Neuronal stem cell (in vitro differentiated cells): Measurements from ENCODE around the gene CD55.

ENCODE experiments used
- DNase-seq: peaks from one replicate; pipeline ENCODE4 v3.0.0-alpha.2; 2013; ENCODE audit warnings: low spot score
- H2AFZ ChIP-seq: one replicate; pipeline ENCODE4 v1.6.1; 2013; ENCODE audit warnings: mild to moderate bottlenecking, low read length, inconsistent platforms
- H2AK5ac ChIP-seq: 2 replicates; pipeline ENCODE4 v1.6.1; 2013; ENCODE audit warnings: low read depth, mild to moderate bottlenecking, inconsistent platforms, low read length, moderate library complexity, mixed read lengths
- H2BK120ac ChIP-seq: 2 replicates; pipeline ENCODE4 v1.6.1; 2013; ENCODE audit warnings: low read depth, mild to moderate bottlenecking, inconsistent platforms, low read length, moderate library complexity, mixed read lengths
- H2BK12ac ChIP-seq: one replicate; pipeline ENCODE4 v1.6.1; 2013; ENCODE audit warnings: low read length, inconsistent platforms
- H2BK15ac ChIP-seq: 2 replicates; pipeline ENCODE4 v1.6.1; 2013; ENCODE audit warnings: mild to moderate bottlenecking, low read length, inconsistent platforms, mixed read lengths
- H2BK5ac ChIP-seq: one replicate; pipeline ENCODE4 v1.6.1; 2013; ENCODE audit warnings: inconsistent platforms, mild to moderate bottlenecking, low read length, moderate library complexity
- H3K14ac ChIP-seq: one replicate; pipeline ENCODE4 v1.6.1; 2013; ENCODE audit warnings: low read length, inconsistent platforms
- H3K18ac ChIP-seq: 2 replicates; pipeline ENCODE4 v1.6.1; 2013; ENCODE audit warnings: low read length, inconsistent platforms
- H3K23ac ChIP-seq: 2 replicates; pipeline ENCODE4 v1.6.1; 2013; ENCODE audit warnings: low read depth, mild to moderate bottlenecking, mixed read lengths, low read length, inconsistent platforms; ENCODE audit not compliant: poor library complexity
- H3K27ac ChIP-seq: replicated peaks from 3 replicates; pipeline ENCODE4 v1.5.1; 2013; ENCODE audit warnings: low read length, inconsistent platforms
- H3K27me3 ChIP-seq, 3 experiments: 2 replicates each; pipeline ENCODE4 v1.6.1; 2013; ENCODE audit warnings: low read length in 3 of 3, mild to moderate bottlenecking in 2 of 3, inconsistent platforms in 1 of 3, low read depth in 1 of 3, mixed read lengths in 1 of 3, moderate library complexity in 1 of 3; ENCODE audit not compliant: control insufficient read depth in 3 of 3, insufficient read depth in 3 of 3
- H3K36me3 ChIP-seq, 2 donors: replicated peaks in 1 of 2; 2 replicates each; pipeline ENCODE4 v1.6.1; 2013; ENCODE audit warnings: low read length in 2 of 2; ENCODE audit not compliant: control insufficient read depth in 2 of 2, insufficient read depth in 2 of 2
- H3K4ac ChIP-seq: 2 replicates; pipeline ENCODE4 v1.6.1; 2013; ENCODE audit warnings: inconsistent platforms, mild to moderate bottlenecking, low read length, moderate library complexity
- H3K4me1 ChIP-seq, 2 donors: 1 replicate in 1 of 2; 2 replicates in 1 of 2; pipeline ENCODE4 v1.6.1; 2013; ENCODE audit warnings: low read length in 2 of 2, low read depth in 1 of 2; ENCODE audit not compliant: control insufficient read depth in 2 of 2, insufficient read depth in 1 of 2
- H3K4me2 ChIP-seq: one replicate; pipeline ENCODE4 v1.6.1; 2013; ENCODE audit warnings: mild to moderate bottlenecking, low read length, inconsistent platforms; ENCODE audit not compliant: insufficient read depth, poor library complexity, severe bottlenecking
- H3K4me3 ChIP-seq, 2 donors: 2 replicates each; pipeline ENCODE4 v1.5.1; 2013; ENCODE audit warnings: low read length in 2 of 2, mild to moderate bottlenecking in 2 of 2, inconsistent platforms in 1 of 2, moderate library complexity in 1 of 2
- H3K79me1 ChIP-seq: one replicate; pipeline ENCODE4 v1.6.1; 2013; ENCODE audit warnings: low read depth, mild to moderate bottlenecking, inconsistent platforms, low read length, moderate library complexity
- H3K9ac ChIP-seq: one replicate; pipeline ENCODE4 v1.6.1; 2013; ENCODE audit warnings: mild to moderate bottlenecking, low read depth, low read length, inconsistent platforms; ENCODE audit not compliant: poor library complexity
- H3K9me3 ChIP-seq, 2 donors: replicated peaks in 1 of 2; 2 replicates each; pipeline versions ENCODE3 to v1.6.1; 2013; ENCODE audit warnings: low read length in 2 of 2, mild to moderate bottlenecking in 2 of 2, inconsistent platforms in 1 of 2, low read depth in 1 of 2, mixed read lengths in 1 of 2, moderate library complexity in 1 of 2; ENCODE audit not compliant: control insufficient read depth in 2 of 2, insufficient read depth in 1 of 2
- H4K8ac ChIP-seq: one replicate; pipeline ENCODE4 v1.6.1; 2013; ENCODE audit warnings: low read depth, mild to moderate bottlenecking, inconsistent platforms, low read length, moderate library complexity
- H4K91ac ChIP-seq: one replicate; pipeline ENCODE4 v1.6.1; 2013; ENCODE audit warnings: low read length, low read depth, mild to moderate bottlenecking, inconsistent platforms; ENCODE audit not compliant: poor library complexity
- WGBS, 2 donors: extraction: QIAGEN DNeasy Blood & Tissue Kit; methylation state at CpG; one replicate each; pipeline ENCODE4 v1.1.7; 2013; ENCODE audit warnings: missing lambda C conversion rate in 2 of 2, mixed read lengths in 1 of 2; ENCODE audit not compliant: insufficient read length in 2 of 2, insufficient replicate concordance in 1 of 2; ENCODE audit errors: extremely low coverage in 2 of 2; 5-methylcytosine and 5-hydroxymethylcytosine counted together

Gene CD55

GRCh38 chr1:207311888-207312603 lies 9.4 kb upstream of the CD55 start:
- no peak overlapping the region for H3K9ac ChIP-seq
- no peak overlapping the region for H3K4me2 ChIP-seq
- H2BK120ac ChIP-seq = no peak overlapping the region
- H3K27ac ChIP-seq = no peak overlapping the region
- H3K36me3 ChIP-seq = no peaks in the 10 kb centered on the region
- H2BK12ac ChIP-seq = no peak overlapping the region
- no peak for DNase-seq
- no peak overlapping the region for H3K18ac ChIP-seq
- no peak overlapping the region for H3K4me3 ChIP-seq
- no peak overlapping the region for H2BK5ac ChIP-seq
- H3K23ac ChIP-seq = no peak overlapping the region
- WGBS, 2 donors = no CpG with 5 or more reads among the region's 3 CpGs
- no peak overlapping the region for H3K4ac ChIP-seq
- no peak overlapping the region for H4K8ac ChIP-seq
- no peak overlapping the region for H2AK5ac ChIP-seq
- no peak overlapping the region for H3K14ac ChIP-seq
- peaks cover 0 to 2% of the 10 kb centered on the region in 2 donors for H3K9me3 ChIP-seq
- no peak overlapping the region for H2AFZ ChIP-seq
- no peaks in the 10 kb centered on the region for H3K4me1 ChIP-seq
- H2BK15ac ChIP-seq = no peak overlapping the region
- H3K79me1 ChIP-seq = peaks cover 1% of the 10 kb centered on the region
- H4K91ac ChIP-seq = no peak overlapping the region
- H3K27me3 ChIP-seq = peaks cover 0 to 7% (median 0%) of the 10 kb centered on the region in 3 experiments

GRCh38 chr1:207312604-207312920 lies 8.9 kb upstream of the CD55 start:
- Histone ChIP-seq H3K4me3 (no peak overlapping the region), H3K23ac (no peak overlapping the region), H2BK12ac (no peak overlapping the region), H3K9me3 (peaks cover 0 to 2% of the 10 kb centered on the region in 2 donors), H3K36me3 (no peaks in the 10 kb centered on the region), H2BK15ac (no peak overlapping the region), H2AFZ (no peak overlapping the region), H2AK5ac (no peak overlapping the region), H3K4me1 (no peaks in the 10 kb centered on the region), H4K91ac (no peak overlapping the region), H2BK5ac (no peak overlapping the region), H3K4me2 (no peak overlapping the region), H3K4ac (no peak overlapping the region), H3K79me1 (peaks cover 1% of the 10 kb centered on the region), H3K27me3 (peaks cover 0 to 9% (median 0%) of the 10 kb centered on the region in 3 experiments), H3K27ac (no peak overlapping the region), H3K9ac (no peak overlapping the region), H3K14ac (no peak overlapping the region), H3K18ac (no peak overlapping the region), H4K8ac (no peak overlapping the region), H2BK120ac (no peak overlapping the region)
- DNase-seq = no peak
- WGBS, 2 donors = no CpG with 5 or more reads among the region's 1 CpG

- Histone ChIP-seq H2AK5ac (no peak overlapping the region), H3K18ac (no peak overlapping the region), H3K4me1 (no peaks in the 10 kb centered on the region), H3K23ac (no peak overlapping the region), H3K9me3 (peaks cover 0 to 2% of the 10 kb centered on the region in 2 donors), H3K27ac (no peak overlapping the region), H2BK15ac (no peak overlapping the region), H2AFZ (no peak overlapping the region), H3K4me2 (no peak overlapping the region), H3K14ac (no peak overlapping the region), H4K8ac (no peak overlapping the region), H3K27me3 (peaks cover 0 to 10% (median 0%) of the 10 kb centered on the region in 3 experiments), H3K9ac (no peak overlapping the region), H3K4me3 (no peak overlapping the region), H2BK5ac (no peak overlapping the region), H3K79me1 (peaks cover 1% of the 10 kb centered on the region), H2BK120ac (no peak overlapping the region), H4K91ac (no peak overlapping the region), H3K36me3 (no peaks in the 10 kb centered on the region), H3K4ac (no peak overlapping the region), H2BK12ac (no peak overlapping the region)
- no peak for DNase-seq
These were observed 8.3 kb upstream of the CD55 start for GRCh38 chr1:207313131-207313530.

GRCh38 chr1:207314816-207315215 lies 6.7 kb upstream of the CD55 start:
- Histone ChIP-seq H3K79me1 (peaks cover 1% of the 10 kb centered on the region), H3K9ac (no peak overlapping the region), H4K91ac (no peak overlapping the region), H3K4me3 (no peak overlapping the region), H3K36me3 (no peaks in the 10 kb centered on the region), H3K9me3 (peaks cover 0 to 2% of the 10 kb centered on the region in 2 donors), H3K18ac (no peak overlapping the region), H4K8ac (no peak overlapping the region), H3K4me1 (no peaks in the 10 kb centered on the region), H3K4ac (no peak overlapping the region), H2AFZ (no peak overlapping the region), H2BK5ac (no peak overlapping the region), H3K14ac (no peak overlapping the region), H3K27ac (no peak overlapping the region), H3K27me3 (peaks cover 0 to 17% (median 0%) of the 10 kb centered on the region in 3 experiments), H2AK5ac (no peak overlapping the region), H2BK15ac (no peak overlapping the region), H3K23ac (no peak overlapping the region), H3K4me2 (no peak overlapping the region), H2BK12ac (no peak overlapping the region), H2BK120ac (no peak overlapping the region)
- no peak for DNase-seq
